Measurements from ENCODE around the gene RNF144A.

GRCh38 chr2:7023542-7023941, 106.3 kb downstream of the RNF144A start:
- TF ChIP-seq CTCF (IDR thresholded peaks at IDR 0.05) (no peak), POLR2AphosphoS5 (IDR thresholded peaks at IDR 0.05) (peak in 1 of 3 donors; percentile 34)

Measured in breast epithelium (tissue), 3 donors.